Esophagus squamous epithelium (tissue), 5 donors: Measurements from ENCODE around the gene RNASEH1. TPM values are rescaled to one million over a fixed set of nuclear protein-coding genes. Genes with fewer than 3 reads are reported as not detected.
"Not testable (repeated sequence)": the region's sequence is repeated elsewhere in the genome, so short reads cannot be mapped to it uniquely, and the experiment has no call there.

Experiments
- DNase-seq: peaks from one replicate; lab custom pipeline; 2025; lab: John Stamatoyannopoulos, UW
- H3K27ac ChIP-seq, 4 donors: fragments of 200-600 bp; sonication (generic); one replicate each; pipeline ENCODE4 v1.5.1; 2016 to 2019; ENCODE audit warnings: mild to moderate bottlenecking in 1 of 4
- H3K27me3 ChIP-seq, 4 donors: fragments of 200-600 bp; sonication (generic); 1 replicate in 3 of 4; 2 replicates in 1 of 4; pipeline versions ENCODE4 v1.5.1 to v1.6.0; 2017 to 2021; ENCODE audit warnings: antibody characterized with exemption in 1 of 4
- H3K36me3 ChIP-seq, 3 donors: fragments of 200-600 bp; sonication (generic); one replicate each; pipeline ENCODE4 v1.5.1; 2016 to 2019
- H3K4me1 ChIP-seq, 3 donors: fragments of 200-600 bp; sonication (generic); one replicate each; pipeline ENCODE4 v1.5.1; 2017 to 2019
- H3K4me3 ChIP-seq, 4 donors: fragments of 200-600 bp; sonication (generic); 1 replicate in 3 of 4; 2 replicates in 1 of 4; pipeline ENCODE4 v1.5.1; 2016 to 2019; ENCODE audit warnings: mild to moderate bottlenecking in 2 of 4, moderate library complexity in 1 of 4
- H3K9me3 ChIP-seq, 3 donors: fragments of 200-600 bp; sonication (generic); one replicate each; pipeline ENCODE4 v1.5.1; 2016 to 2019
- POLR2A ChIP-seq, 4 donors: fragments of 450-650 bp; IDR thresholded peaks; one replicate each; pipeline ENCODE4 v1.6.1; 2017; ENCODE audit warnings: antibody characterized with exemption in 4 of 4, mild to moderate bottlenecking in 4 of 4, moderate library complexity in 3 of 4
- WGBS, 2 donors: methylation state at CpG; one replicate each; pipeline ENCODE4 v1.1.5; 2018; 5-methylcytosine and 5-hydroxymethylcytosine counted together
- intact Hi-C: fragments of 100-400 bp; cut with DNase I; formaldehyde crosslinking; loops from one replicate; pipeline ENCODE4 v1.15.0; 2022
- total RNA-seq, 4 donors: library from RNA; depleted of rRNA; stranded (reverse); fragments of >200 nt; gene quantifications; one replicate each; pipeline ENCODE4 v1.1.0, GENCODE V29; 2016
- TF ChIP-seq, protein P1 (sequence below), 6 experiments: fragments of 450-650 bp in 4 of 6; fragments of 200-600 bp in 2 of 6; sonication (generic) in 2 of 6; IDR thresholded peaks; one replicate each; pipeline ENCODE4 v1.5.1; 2016 to 2019; ENCODE audit warnings: antibody characterized with exemption in 6 of 6, mild to moderate bottlenecking in 4 of 6, moderate library complexity in 4 of 6
- donor health status: DM: yes; HTN: yes; CAD: no.

RNASEH1 gene
- total RNA-seq, 4 donors from 2014 or later, result 12.1 to 21.2 (median 19.0) TPM

GRCh38 chr2:3498783-3499394 is 59.2 kb downstream of the RNASEH1 start:
- 92 to 93% methylated on average over 18 of the region's 18 CpGs for WGBS, 2 donors
- no peaks in the 10 kb centered on the region for H3K4me1 ChIP-seq
- H3K4me3 ChIP-seq, result no peak overlapping the region
- no peaks in the 10 kb centered on the region for H3K9me3 ChIP-seq
- H3K36me3 ChIP-seq, result peaks cover 10 to 90% (median 18%) of the 10 kb centered on the region in 3 donors
- DNase-seq, result no peak
- no peaks in the 10 kb centered on the region for H3K27me3 ChIP-seq
- TF ChIP-seq, protein P1, sequence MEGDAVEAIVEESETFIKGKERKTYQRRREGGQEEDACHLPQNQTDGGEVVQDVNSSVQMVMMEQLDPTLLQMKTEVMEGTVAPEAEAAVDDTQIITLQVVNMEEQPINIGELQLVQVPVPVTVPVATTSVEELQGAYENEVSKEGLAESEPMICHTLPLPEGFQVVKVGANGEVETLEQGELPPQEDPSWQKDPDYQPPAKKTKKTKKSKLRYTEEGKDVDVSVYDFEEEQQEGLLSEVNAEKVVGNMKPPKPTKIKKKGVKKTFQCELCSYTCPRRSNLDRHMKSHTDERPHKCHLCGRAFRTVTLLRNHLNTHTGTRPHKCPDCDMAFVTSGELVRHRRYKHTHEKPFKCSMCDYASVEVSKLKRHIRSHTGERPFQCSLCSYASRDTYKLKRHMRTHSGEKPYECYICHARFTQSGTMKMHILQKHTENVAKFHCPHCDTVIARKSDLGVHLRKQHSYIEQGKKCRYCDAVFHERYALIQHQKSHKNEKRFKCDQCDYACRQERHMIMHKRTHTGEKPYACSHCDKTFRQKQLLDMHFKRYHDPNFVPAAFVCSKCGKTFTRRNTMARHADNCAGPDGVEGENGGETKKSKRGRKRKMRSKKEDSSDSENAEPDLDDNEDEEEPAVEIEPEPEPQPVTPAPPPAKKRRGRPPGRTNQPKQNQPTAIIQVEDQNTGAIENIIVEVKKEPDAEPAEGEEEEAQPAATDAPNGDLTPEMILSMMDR (IDR thresholded peaks at IDR 0.05), result no peak
- TF ChIP-seq POLR2A (IDR thresholded peaks at IDR 0.05), result no peak
- no peak overlapping the region for H3K27ac ChIP-seq
- intact Hi-C loops, result no loop called here

DNA sequence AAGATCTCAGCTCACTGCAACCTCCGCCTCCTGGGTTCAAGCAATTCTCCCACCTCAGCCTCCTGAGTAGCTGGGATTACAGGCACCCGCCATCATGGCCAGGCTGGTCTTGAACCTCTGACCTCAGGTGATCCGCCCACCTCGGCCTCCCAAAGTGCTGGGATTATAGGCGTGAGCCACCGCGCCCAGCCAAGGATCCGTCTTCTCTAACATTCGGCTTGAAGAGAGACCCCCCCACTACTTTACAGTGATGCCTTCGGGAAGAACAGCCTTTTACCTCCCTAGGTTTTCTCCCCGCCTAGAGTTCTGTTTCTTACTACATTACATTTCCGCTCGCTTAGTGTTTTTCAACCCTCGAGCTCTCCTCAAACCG is 61.4 kb downstream of the RNASEH1 start:
- DNase-seq, H3K9me3 ChIP-seq, intact Hi-C loops, H3K27ac ChIP-seq, H3K4me1 ChIP-seq, H3K4me3 ChIP-seq, H3K27me3 ChIP-seq: not testable (repeated sequence)
- peaks cover 10 to 70% (median 18%) of the 10 kb centered on the region in 3 donors for H3K36me3 ChIP-seq
- WGBS, 2 donors, result 94 to 97% methylated on average over 15 of the region's 15 CpGs

Other genes starting within 250 kb of the RNASEH1 start
- 10 to 100 TPM; 27.3 to 50.6 (median 31.9) TPM for gene EIPR1, start 180.5 kb downstream of the RNASEH1 start, total RNA-seq
- gene TRAPPC12, start 178.6 kb downstream of the RNASEH1 start, total RNA-seq, result 10 to 100 TPM; 28.4 to 64.7 (median 55.9) TPM
- gene ADI1, start 38.8 kb downstream of the RNASEH1 start, total RNA-seq, result 10 to 100 TPM; 33.3 to 73.6 (median 54.9) TPM
- 1,000 to 10,000 TPM; 1,342 to 4,027 (median 3,705) TPM for gene RPS7, start 16.9 kb upstream of the RNASEH1 start, total RNA-seq
- 1 to 10 TPM in 2 of 4 donors, under 1 TPM in 1, not detected in 1; 0.56 to 2.3 (median 1.0) TPM for gene COLEC11, start 36.8 kb upstream of the RNASEH1 start, total RNA-seq
- not detected for gene ALLC, start 99.9 kb upstream of the RNASEH1 start, total RNA-seq
- gene DCDC2C, start 145.2 kb upstream of the RNASEH1 start, total RNA-seq, result not detected